Testis (tissue), 3 donors: ENCODE results near the gene FKBP3. TPM values are rescaled to one million over a fixed set of nuclear protein-coding genes. Genes with fewer than 3 reads are reported as not detected.

Source experiments
- DNase-seq: peaks from one replicate; pipeline ENCODE4 v3.0.0-alpha.2; 2019
- H3K27ac ChIP-seq, 2 donors: fragments of 200-600 bp; sonication (generic); one replicate each; pipeline ENCODE4 v1.5.1; 2019
- H3K27me3 ChIP-seq: fragments of 200-600 bp; sonication (generic); one replicate; pipeline ENCODE4 v1.5.1; 2019
- H3K36me3 ChIP-seq: fragments of 200-600 bp; sonication (generic); one replicate; pipeline ENCODE4 v1.5.1; 2017; ENCODE audit warnings: low read depth; ENCODE audit errors: missing control alignments
- H3K4me1 ChIP-seq: fragments of 200-600 bp; sonication (generic); one replicate; pipeline ENCODE4 v1.5.1; 2019
- H3K4me3 ChIP-seq, 2 donors: fragments of 200-600 bp; sonication (generic); one replicate each; pipeline ENCODE4 v1.5.1; 2017 to 2019
- H3K9me3 ChIP-seq: fragments of 200-600 bp; sonication (generic); one replicate; pipeline ENCODE4 v1.5.1; 2017
- POLR2A ChIP-seq: fragments of 450-650 bp; IDR thresholded peaks from one replicate; pipeline ENCODE4 v1.6.1; 2017; ENCODE audit warnings: antibody characterized with exemption, mild to moderate bottlenecking, moderate library complexity
- WGBS, 2 donors: methylation state at CpG; one replicate each; pipeline ENCODE4 v1.1.5; 2018; 5-methylcytosine and 5-hydroxymethylcytosine counted together
- intact Hi-C: fragments of 100-400 bp; cut with DNase I; formaldehyde crosslinking; loops from one replicate; pipeline ENCODE4 v1.15.1; 2023; ENCODE audit warnings: low total_unique reads
- polyA plus RNA-seq: library from polyadenylated mRNA; stranded (reverse); fragments of 350-450 nt; fragmentation: Illumina TruSeq; extraction: RNeasy Lipid Tissue Mini Kit (QIAGEN cat#74804); gene quantifications from one replicate; pipeline ENCODE4 v1.2.3, GENCODE V29; 2014; ENCODE audit warnings: low read depth, low replicate concordance; ENCODE audit not compliant: insufficient read depth
- total RNA-seq, 2 donors: library from RNA; depleted of rRNA; stranded (reverse); fragments of >200 nt; gene quantifications; one replicate each; pipeline ENCODE4 v1.2.3, GENCODE V29; 2016
- TF ChIP-seq, protein P1 (sequence below), 3 experiments: fragments of 450-650 bp in 2 of 3; fragments of 200-600 bp in 1 of 3; sonication (generic) in 1 of 3; IDR thresholded peaks; one replicate each; pipeline ENCODE4 v1.5.1; 2016 to 2019; ENCODE audit warnings: antibody characterized with exemption in 3 of 3, mild to moderate bottlenecking in 2 of 3, moderate library complexity in 1 of 3

The FKBP3 gene
- total and polyA plus RNA-seq, 3 donors from 2014 or later: 60.8 to 73.5 (median 65.0) TPM

DNA sequence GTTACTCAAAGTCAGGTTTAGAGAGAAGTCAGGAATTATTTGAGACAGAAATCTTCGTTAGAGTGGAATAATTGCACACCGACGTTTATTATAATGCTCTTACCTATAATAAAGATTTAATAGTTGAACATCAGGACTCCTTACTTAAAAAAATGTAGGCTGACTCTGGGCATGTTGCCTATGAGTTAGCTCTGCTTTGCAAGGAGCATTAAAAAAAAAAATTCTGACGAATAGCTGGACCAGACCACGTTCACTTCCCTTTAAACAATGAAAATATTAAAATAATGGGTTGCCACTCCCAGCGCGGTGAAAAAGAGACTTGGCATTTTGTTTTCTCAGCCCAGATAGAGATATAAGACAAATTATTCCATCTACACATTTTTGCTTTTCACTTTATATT, 875 bp upstream of the FKBP3 start:
- H3K36me3 ChIP-seq: no peaks in the 10 kb centered on the region
- no peaks in the 10 kb centered on the region for H3K27me3 ChIP-seq
- peak overlapping the region; percentile 91 to 93 for H3K27ac ChIP-seq
- TF ChIP-seq POLR2A: no peak
- TF ChIP-seq, protein P1, sequence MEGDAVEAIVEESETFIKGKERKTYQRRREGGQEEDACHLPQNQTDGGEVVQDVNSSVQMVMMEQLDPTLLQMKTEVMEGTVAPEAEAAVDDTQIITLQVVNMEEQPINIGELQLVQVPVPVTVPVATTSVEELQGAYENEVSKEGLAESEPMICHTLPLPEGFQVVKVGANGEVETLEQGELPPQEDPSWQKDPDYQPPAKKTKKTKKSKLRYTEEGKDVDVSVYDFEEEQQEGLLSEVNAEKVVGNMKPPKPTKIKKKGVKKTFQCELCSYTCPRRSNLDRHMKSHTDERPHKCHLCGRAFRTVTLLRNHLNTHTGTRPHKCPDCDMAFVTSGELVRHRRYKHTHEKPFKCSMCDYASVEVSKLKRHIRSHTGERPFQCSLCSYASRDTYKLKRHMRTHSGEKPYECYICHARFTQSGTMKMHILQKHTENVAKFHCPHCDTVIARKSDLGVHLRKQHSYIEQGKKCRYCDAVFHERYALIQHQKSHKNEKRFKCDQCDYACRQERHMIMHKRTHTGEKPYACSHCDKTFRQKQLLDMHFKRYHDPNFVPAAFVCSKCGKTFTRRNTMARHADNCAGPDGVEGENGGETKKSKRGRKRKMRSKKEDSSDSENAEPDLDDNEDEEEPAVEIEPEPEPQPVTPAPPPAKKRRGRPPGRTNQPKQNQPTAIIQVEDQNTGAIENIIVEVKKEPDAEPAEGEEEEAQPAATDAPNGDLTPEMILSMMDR (IDR thresholded peaks at IDR 0.05): no peak
- H3K4me3 ChIP-seq: peak overlapping the region; percentile 86 to 93
- no peak for DNase-seq
- H3K4me1 ChIP-seq: peaks cover 22% of the 10 kb centered on the region
- intact Hi-C loops: loop anchor here (10.0 kb wide), 2 partner anchors 120 to 170 kb away; partner anchors contain the start of genes KLHL28, MIS18BP1 and TOGARAM1
- WGBS, 2 donors: 0% methylated on average over 7 of the region's 7 CpGs
- no peaks in the 10 kb centered on the region for H3K9me3 ChIP-seq

DNA sequence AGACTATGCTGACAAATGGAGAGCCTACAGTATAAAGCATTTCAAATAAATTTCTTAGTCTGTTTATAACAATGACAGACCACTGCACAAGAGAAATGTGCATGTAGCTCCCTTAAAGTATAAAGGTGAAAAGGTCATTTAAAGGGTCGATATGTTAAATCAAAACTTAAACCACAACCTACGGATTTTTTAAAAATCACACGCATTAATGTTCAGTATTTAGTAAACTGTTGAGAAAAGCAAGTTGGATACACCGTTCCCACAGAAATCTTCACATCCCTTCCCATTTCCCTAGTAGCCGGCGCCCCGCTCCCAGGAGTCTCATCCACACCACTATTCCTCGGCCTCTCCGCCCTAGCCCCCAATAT, 614 bp downstream of the FKBP3 start:
- DNase-seq: no peak
- no peak for TF ChIP-seq POLR2A
- TF ChIP-seq, protein P1 (IDR thresholded peaks at IDR 0.05): no peak
- intact Hi-C loops: loop anchor here (10.0 kb wide), 2 partner anchors 121 to 169 kb away; partner anchors contain the start of genes KLHL28, MIS18BP1 and TOGARAM1
- Histone ChIP-seq H3K4me3 (peak overlapping the region; percentile 86 to 93), H3K36me3 (no peaks in the 10 kb centered on the region), H3K27ac (peak overlapping the region; percentile 91 to 93), H3K9me3 (no peaks in the 10 kb centered on the region), H3K27me3 (no peaks in the 10 kb centered on the region), H3K4me1 (peaks cover 22% of the 10 kb centered on the region)
- WGBS, 2 donors: 0 to 1% methylated on average over 9 of the region's 9 CpGs

DNA sequence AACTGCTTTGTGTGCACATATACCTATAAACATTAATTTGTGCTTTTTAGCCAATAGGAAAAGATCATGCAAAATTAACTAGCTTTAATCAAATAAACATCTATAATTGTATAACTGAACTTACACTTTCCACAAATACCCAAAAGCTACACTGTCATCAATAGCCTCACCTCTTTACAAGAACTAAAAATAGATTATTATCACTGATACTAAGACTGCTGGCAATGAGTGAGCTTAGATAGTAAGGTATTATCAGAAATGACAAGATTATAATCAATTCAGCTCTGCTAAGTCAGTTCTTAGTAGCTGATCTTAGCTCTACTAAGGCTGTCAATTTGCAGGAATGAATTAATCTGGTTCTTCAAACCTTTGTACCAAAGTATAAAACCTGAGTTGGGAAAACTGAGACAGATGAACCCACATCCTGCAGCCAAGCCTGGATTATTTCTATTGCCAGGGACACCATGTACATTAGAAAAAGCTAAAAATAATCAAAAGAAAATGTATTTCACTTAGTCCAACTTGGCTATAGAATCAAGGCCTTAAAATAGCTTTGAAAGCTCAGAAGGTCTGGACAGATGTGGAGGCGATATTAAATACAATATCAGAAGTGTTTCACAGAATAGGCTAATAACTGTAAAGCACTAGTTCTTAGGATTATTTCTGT, 5.2 kb downstream of the FKBP3 start:
- H3K36me3 ChIP-seq: no peaks in the 10 kb centered on the region

DNA sequence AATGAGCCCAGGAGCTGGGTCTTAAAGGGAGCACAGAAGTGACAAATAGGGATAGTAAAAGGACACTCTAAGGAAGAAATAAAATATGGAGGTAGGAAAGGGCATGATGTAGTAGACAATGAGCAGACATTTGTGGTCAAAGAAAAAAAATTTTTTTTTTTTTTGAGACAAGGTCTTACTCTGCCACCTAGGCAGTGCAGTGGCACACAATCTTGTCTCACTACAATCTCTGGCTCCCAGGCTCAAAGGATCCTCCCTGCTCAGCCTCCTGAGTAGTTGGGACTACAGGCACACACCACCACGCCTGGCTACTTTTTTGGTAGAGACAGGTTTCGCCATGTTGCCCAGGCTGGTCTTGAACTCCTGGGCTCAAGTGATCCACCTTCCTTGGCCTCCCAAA, 8.5 kb downstream of the FKBP3 start:
- Histone ChIP-seq H3K27me3 (no peaks in the 10 kb centered on the region), H3K4me1 (peaks cover 2% of the 10 kb centered on the region), H3K36me3 (no peaks in the 10 kb centered on the region), H3K4me3 (no peak overlapping the region), H3K27ac (no peak overlapping the region), H3K9me3 (no peaks in the 10 kb centered on the region)
- intact Hi-C loops: no loop called here
- TF ChIP-seq POLR2A: no peak
- TF ChIP-seq, protein P1 (IDR thresholded peaks at IDR 0.05): no peak
- 90 to 94% methylated on average over 2 of the region's 2 CpGs for WGBS, 2 donors
- no peak for DNase-seq

More for the DNA sequence above, 5.2 kb downstream of the FKBP3 start:
- peaks cover 16% of the 10 kb centered on the region for H3K4me1 ChIP-seq
- H3K27ac ChIP-seq: no peak overlapping the region
- 32 to 67% methylated on average over 1 of the region's 1 CpG for WGBS, 2 donors
- H3K4me3 ChIP-seq: no peak overlapping the region
- intact Hi-C loops: no loop called here
- H3K27me3 ChIP-seq: no peaks in the 10 kb centered on the region
- DNase-seq: no peak
- no peaks in the 10 kb centered on the region for H3K9me3 ChIP-seq
- TF ChIP-seq, protein P1 (IDR thresholded peaks at IDR 0.05): no peak
- no peak for TF ChIP-seq POLR2A

DNA sequence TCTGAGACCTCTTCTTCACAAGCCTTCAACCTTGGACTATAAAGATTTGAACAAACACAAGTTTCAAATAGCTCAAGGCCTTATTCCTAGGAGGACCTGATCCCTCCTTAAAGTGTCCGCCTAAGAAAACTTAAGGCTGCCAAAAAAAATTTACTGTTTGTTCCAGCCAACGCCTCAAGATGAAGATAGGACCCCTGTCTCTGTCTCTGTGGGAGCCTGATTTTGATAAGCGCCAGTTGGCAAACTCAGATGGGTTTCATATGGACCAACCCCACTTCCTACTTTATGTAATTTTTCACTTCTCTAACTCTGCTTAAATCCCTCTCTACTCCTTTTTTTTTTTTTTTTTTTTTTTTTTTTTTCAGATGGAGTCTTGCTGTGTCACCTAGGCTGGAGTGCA, 11.0 kb downstream of the FKBP3 start:
- Histone ChIP-seq H3K27ac (peak overlapping the region in 1 of 2 donors; percentile 6), H3K36me3 (no peaks in the 10 kb centered on the region), H3K4me3 (no peak overlapping the region), H3K4me1 (no peaks in the 10 kb centered on the region), H3K9me3 (no peaks in the 10 kb centered on the region), H3K27me3 (no peaks in the 10 kb centered on the region)
- intact Hi-C loops: no loop called here
- TF ChIP-seq POLR2A: no peak
- TF ChIP-seq, protein P1 (IDR thresholded peaks at IDR 0.05): no peak
- no peak for DNase-seq
- WGBS, 2 donors: 45 to 51% methylated on average over 3 of the region's 3 CpGs
